BE2C (cell line): ENCODE data around the gene MAEA.
A peak's percentile ranks its signal among the peaks of the same experiment; 100 is the strongest.

Experiments
- DNase-seq: peaks from one replicate; pipeline ENCODE4 v3.0.0-alpha.2; 2020
- H3K27me3 ChIP-seq: fragments of 250-450 bp; sonication (Bioruptor Pico); 2 replicates; pipeline ENCODE4 v1.5.1; 2020; ENCODE audit warnings: mild to moderate bottlenecking
- H3K36me3 ChIP-seq: fragments of 250-450 bp; sonication (Bioruptor Pico); 2 replicates; pipeline ENCODE4 v1.5.1; 2020; ENCODE audit warnings: mild to moderate bottlenecking
- H3K4me1 ChIP-seq: fragments of 250-450 bp; sonication (Bioruptor Pico); 2 replicates; pipeline ENCODE4 v1.5.1; 2020
- H3K4me3 ChIP-seq: 2 replicates; pipeline ENCODE4 v1.5.1; 2011; ENCODE audit warnings: low read depth, low read length
- H3K9me3 ChIP-seq: fragments of 250-450 bp; sonication (Bioruptor Pico); 2 replicates; pipeline ENCODE4 v1.5.1; 2020
- TF ChIP-seq, protein P1 (sequence below): IDR thresholded peaks from 2 replicates; pipeline ENCODE4 v1.5.1; 2012; ENCODE audit warnings: mild to moderate bottlenecking, low read depth, low read length

MAEA gene

DNA sequence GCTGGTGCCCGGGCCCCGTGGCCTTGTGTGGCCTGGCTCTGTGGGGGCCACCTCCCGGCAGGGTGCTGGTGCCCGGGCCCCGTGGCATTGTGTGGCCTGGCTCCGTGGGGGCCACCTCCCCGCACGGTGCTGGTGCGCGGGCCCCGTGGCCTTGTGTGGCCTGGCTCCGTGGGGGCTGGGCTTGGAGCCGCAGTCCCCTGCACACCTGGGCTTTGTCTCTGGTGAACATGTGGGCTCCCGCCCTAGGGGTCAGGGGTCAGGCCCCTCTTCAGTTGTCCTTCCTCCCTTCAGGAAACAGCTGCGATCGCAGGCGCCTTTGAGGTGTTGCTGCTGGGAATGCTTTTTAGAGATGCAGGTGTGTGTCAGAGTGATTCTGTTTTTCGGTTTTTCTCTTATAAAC, 74.5 kb downstream of the MAEA start:
- no peaks in the 10 kb centered on the region for H3K4me1 ChIP-seq
- H3K9me3 ChIP-seq, result no peaks in the 10 kb centered on the region
- TF ChIP-seq, protein P1, sequence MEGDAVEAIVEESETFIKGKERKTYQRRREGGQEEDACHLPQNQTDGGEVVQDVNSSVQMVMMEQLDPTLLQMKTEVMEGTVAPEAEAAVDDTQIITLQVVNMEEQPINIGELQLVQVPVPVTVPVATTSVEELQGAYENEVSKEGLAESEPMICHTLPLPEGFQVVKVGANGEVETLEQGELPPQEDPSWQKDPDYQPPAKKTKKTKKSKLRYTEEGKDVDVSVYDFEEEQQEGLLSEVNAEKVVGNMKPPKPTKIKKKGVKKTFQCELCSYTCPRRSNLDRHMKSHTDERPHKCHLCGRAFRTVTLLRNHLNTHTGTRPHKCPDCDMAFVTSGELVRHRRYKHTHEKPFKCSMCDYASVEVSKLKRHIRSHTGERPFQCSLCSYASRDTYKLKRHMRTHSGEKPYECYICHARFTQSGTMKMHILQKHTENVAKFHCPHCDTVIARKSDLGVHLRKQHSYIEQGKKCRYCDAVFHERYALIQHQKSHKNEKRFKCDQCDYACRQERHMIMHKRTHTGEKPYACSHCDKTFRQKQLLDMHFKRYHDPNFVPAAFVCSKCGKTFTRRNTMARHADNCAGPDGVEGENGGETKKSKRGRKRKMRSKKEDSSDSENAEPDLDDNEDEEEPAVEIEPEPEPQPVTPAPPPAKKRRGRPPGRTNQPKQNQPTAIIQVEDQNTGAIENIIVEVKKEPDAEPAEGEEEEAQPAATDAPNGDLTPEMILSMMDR, result no peak
- no peaks in the 10 kb centered on the region for H3K27me3 ChIP-seq
- no peak for DNase-seq
- no peak overlapping the region for H3K4me3 ChIP-seq
- peaks cover 2% of the 10 kb centered on the region; the same call in 1 of the 2 replicates for H3K36me3 ChIP-seq

DNA sequence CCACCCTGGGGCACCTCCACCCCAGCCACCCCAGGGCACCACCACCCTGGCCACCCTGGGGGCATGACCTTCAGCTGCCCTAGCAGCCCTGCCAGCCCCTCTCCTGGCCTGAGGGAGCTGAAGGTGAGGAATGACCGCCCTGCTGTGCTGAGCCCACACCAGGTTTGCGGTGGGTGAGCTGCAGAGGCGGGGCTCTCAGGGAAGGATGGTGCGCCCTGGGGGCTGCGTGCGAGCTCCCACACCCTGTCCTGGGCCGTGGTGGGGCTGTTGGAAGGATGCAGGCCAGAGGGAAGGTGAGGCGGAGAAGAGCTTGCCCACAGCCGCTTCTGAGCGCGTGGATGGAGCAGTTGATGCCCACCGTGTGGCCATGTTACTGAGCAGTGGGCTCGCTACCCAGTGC, 75.1 kb downstream of the MAEA start:
- no peaks in the 10 kb centered on the region for H3K4me1 ChIP-seq

DNA sequence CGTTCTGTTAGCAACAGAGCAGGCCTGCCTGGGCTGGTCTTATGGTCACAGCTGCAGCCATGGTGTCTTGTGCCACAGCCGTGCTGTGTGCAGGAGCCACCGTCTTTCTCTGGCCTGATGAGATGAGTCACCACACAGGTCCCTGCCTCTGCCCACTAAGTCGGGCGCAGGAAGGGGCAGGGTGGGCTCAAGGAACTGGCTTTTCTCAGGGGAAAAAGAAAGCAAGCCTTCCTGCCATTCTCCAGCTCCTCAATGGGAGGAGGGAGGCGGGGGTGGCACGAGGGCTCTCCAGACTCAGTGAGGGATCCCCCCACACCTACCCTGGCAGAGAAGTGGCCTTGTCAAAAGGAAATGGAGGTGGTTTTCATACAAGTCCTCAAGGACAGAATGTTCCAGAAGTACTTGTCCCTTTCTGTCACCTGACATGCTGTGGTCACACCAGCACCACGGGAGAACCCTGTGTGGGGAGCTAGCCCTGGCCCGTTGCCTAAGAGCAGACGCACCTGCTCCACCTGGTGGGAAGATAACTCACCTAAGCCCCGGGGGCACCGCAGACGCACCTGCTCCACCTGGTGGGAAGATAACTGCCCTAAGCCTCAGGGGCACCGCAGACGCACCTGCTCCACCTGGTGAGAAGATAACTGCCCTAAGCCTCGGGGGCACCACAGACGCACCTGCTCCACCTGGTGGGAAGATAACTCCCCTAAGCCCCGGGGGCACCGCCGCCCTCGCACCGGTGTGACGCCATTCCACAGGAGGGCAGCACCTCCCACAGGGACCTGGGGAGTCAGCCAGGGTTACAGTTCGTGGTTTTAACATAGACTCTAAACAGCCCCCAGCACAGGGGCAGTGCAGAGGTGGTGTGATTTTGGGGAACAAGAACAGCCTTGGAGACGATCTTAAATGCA, 75.8 kb downstream of the MAEA start:
- Histone ChIP-seq H3K4me1 (no peaks in the 10 kb centered on the region), H3K27me3 (no peaks in the 10 kb centered on the region), H3K9me3 (no peaks in the 10 kb centered on the region), H3K4me3 (no peak overlapping the region), H3K36me3 (peaks cover 2% of the 10 kb centered on the region; the same call in 1 of the 2 replicates)
- peak; percentile 9 for DNase-seq
- TF ChIP-seq, protein P1, result no peak

More for the DNA sequence above, 75.1 kb downstream of the MAEA start:
- peak; percentile 6 for DNase-seq
- TF ChIP-seq, protein P1, result no peak
- peaks cover 2% of the 10 kb centered on the region; the same call in 1 of the 2 replicates for H3K36me3 ChIP-seq
- H3K27me3 ChIP-seq, result no peaks in the 10 kb centered on the region
- no peak overlapping the region for H3K4me3 ChIP-seq
- no peaks in the 10 kb centered on the region for H3K9me3 ChIP-seq

DNA sequence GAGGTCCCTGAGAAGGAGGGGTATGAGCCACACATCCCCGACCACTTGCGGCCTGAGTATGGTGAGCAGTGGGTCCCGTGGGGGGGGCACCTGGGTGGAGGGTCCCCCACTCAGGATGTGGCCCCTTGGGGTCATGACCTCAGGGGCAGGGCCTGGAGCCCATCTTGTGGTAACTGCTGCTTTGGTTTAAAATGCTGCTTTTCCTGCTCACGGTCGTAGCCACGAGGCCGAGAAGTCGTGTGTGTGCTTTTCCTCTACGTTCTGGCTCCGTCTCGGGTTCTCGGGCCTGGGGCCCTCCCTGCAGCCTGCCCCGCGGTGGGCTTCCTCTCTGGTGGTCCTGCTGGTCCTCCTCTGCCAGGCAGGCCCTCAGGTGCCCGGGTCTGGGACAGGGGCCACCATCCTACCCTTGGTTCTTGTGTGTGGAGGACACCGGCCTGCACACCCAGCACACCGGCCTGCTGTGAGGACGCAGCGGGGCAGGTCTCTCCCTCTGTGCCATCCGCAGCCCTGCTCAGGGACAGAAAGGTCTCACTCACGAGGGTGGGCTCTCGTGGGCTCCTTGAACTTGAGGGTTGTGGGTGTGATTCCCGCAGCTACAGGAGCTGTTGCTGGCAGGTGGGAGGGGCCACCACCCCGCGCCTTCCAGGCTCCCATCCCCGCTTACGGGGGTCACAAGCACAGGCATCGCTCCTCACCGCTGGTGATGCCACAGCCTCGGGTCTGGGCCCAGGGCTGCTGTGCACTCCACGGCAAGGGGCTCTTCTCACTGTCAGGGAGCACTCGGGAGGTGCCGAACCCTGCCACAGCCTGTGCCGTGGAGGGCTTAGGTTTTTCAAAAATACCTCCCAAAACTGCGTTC, 76.9 kb downstream of the MAEA start:
- Histone ChIP-seq H3K9me3 (no peaks in the 10 kb centered on the region), H3K4me1 (no peaks in the 10 kb centered on the region), H3K36me3 (peaks cover 2% of the 10 kb centered on the region; the same call in 1 of the 2 replicates), H3K27me3 (no peaks in the 10 kb centered on the region), H3K4me3 (no peak overlapping the region)
- DNase-seq, result peak; percentile 6
- TF ChIP-seq, protein P1, result no peak

DNA sequence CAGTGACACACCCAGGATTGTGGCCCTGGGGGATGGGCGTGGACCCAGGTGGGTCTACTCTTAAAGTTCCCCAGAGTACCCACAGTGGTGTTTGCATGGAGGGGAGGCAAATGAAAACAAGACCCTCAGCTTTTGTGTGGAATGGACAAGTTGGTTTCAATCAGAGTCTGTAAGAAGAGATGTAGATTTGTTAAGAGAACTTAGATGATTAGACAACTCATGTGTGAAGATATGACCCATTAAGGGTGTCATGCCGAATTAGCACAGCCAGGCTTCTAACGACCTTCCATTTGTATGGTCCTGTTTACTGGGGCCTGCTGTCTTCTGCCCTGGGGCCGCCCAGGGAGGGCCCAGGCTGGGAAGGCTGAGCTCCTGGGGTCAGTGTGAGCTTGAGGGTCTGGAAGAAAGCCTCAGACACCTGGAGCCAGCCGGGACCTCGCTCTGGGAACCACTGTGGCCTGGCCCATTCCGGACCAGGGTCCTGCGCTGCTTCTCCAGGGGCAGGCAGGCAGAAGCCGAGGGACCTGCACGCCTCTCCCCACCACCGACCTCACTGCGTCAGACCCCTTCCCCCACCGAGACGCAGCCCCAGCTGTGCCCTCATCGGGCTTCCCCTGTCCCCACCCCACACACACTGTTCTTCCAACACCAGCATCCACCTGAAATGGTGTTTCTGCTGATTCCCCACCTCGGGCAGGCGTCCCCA, 77.7 kb downstream of the MAEA start:
- TF ChIP-seq, protein P1, result no peak
- Histone ChIP-seq H3K36me3 (peaks cover 2% of the 10 kb centered on the region; the same call in 1 of the 2 replicates), H3K9me3 (no peaks in the 10 kb centered on the region), H3K27me3 (no peaks in the 10 kb centered on the region), H3K4me3 (no peak overlapping the region), H3K4me1 (no peaks in the 10 kb centered on the region)
- DNase-seq, result peak; percentile 4
